Measurements from ENCODE around the gene ZNF563.
A peak's percentile ranks its signal among the peaks of the same experiment; 100 is the strongest.
"Not testable (repeated sequence)": the region's sequence is repeated elsewhere in the genome, so short reads cannot be mapped to it uniquely, and the experiment has no call there.

Gene ZNF563
- 5.1 to 10.8 reads per million in 2 donors for total RNA-seq

- DNase-seq, result peak; percentile 92
Observed at GRCh38 chr19:12333162-12334159, at the start of gene ZNF563. ZNF563 (minus strand) TSS chr19:12333633; CDS start chr19:12333482, 151 bp downstream.

GRCh38 chr19:12380444-12380737, 47.0 kb upstream of the ZNF563 start:
- no peak for DNase-seq

- DNase-seq, result no peak
Observed at GRCh38 chr19:12379732-12380443, 46.5 kb upstream of the ZNF563 start.

- no peak for DNase-seq
Observed at GRCh38 chr19:12374026-12374425, 40.6 kb upstream of the ZNF563 start.

GRCh38 chr19:12365236-12366162, 32.1 kb upstream of the ZNF563 start, which contains the start of gene ZNF442:
ZNF442 (minus strand) TSS chr19:12365683; CDS start chr19:12363631, 2,052 bp downstream.
- peak; percentile 67 for DNase-seq

- DNase-seq, result peak; percentile 3
Observed at GRCh38 chr19:12364391-12365235, 31.2 kb upstream of the ZNF563 start.

- DNase-seq, result not testable (repeated sequence)
Observed at GRCh38 chr19:12362236-12362635, 28.8 kb upstream of the ZNF563 start.

GRCh38 chr19:12353375-12353774, 19.9 kb upstream of the ZNF563 start:
- no peak for DNase-seq

- DNase-seq, result no peak
Observed at GRCh38 chr19:12350890-12351197, 17.4 kb upstream of the ZNF563 start.

- no peak for DNase-seq
Observed at GRCh38 chr19:12350185-12350889, 16.9 kb upstream of the ZNF563 start.

GRCh38 chr19:12346896-12347295, 13.5 kb upstream of the ZNF563 start:
- no peak for DNase-seq

GRCh38 chr19:12345197-12345596, 11.8 kb upstream of the ZNF563 start:
- DNase-seq, result no peak

- peak; percentile 18 for DNase-seq
Observed at GRCh38 chr19:12331211-12331941, 2.1 kb downstream of the ZNF563 start.

- no peak for DNase-seq
Observed at GRCh38 chr19:12330340-12330739, 3.1 kb downstream of the ZNF563 start.

- no peak for DNase-seq
Observed at GRCh38 chr19:12325690-12326089, 7.7 kb downstream of the ZNF563 start.

- DNase-seq, result no peak
Observed at GRCh38 chr19:12318782-12319413, 14.5 kb downstream of the ZNF563 start.

- no peak for DNase-seq
Observed at GRCh38 chr19:12314553-12314952, 18.9 kb downstream of the ZNF563 start.

- not testable (repeated sequence) for DNase-seq
Observed at GRCh38 chr19:12308891-12309290, 24.5 kb downstream of the ZNF563 start.

GRCh38 chr19:12295191-12295590, 38.2 kb downstream of the ZNF563 start:
- no peak for DNase-seq

Data from T-helper 9 cell (primary cell).